ENCODE results near the gene PDZRN3.

DNA sequence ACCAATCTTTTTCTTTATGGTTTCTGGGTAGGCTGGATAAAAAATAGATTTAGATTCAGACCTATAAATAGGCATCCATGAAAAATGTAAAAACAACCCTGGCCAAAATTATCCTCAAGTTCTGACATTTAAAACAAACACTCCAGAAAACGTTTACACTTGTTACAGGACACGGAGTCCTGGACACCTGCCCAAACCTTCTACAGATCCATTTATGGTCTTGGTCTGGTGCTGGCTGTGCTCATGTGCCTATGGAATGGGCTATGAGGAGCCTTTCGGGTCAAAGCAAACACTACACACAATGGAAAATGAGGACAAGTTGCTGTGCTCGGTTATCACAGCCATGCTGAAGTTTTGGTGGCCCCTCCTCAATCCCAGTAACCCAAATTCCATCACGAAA, 108.1 kb downstream of the PDZRN3 start:
- TF ChIP-seq, protein P1, sequence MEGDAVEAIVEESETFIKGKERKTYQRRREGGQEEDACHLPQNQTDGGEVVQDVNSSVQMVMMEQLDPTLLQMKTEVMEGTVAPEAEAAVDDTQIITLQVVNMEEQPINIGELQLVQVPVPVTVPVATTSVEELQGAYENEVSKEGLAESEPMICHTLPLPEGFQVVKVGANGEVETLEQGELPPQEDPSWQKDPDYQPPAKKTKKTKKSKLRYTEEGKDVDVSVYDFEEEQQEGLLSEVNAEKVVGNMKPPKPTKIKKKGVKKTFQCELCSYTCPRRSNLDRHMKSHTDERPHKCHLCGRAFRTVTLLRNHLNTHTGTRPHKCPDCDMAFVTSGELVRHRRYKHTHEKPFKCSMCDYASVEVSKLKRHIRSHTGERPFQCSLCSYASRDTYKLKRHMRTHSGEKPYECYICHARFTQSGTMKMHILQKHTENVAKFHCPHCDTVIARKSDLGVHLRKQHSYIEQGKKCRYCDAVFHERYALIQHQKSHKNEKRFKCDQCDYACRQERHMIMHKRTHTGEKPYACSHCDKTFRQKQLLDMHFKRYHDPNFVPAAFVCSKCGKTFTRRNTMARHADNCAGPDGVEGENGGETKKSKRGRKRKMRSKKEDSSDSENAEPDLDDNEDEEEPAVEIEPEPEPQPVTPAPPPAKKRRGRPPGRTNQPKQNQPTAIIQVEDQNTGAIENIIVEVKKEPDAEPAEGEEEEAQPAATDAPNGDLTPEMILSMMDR (IDR thresholded peaks at IDR 0.05), result no peak
- TF ChIP-seq POLR2A (IDR thresholded peaks at IDR 0.05), result no peak
